Common myeloid progenitor, CD34-positive (primary cell): ENCODE results near the gene CRBN.

Source experiments
- CTCF ChIA-PET: fragments of 350-600 bp; sonication (Branson Sonifier 250); formaldehyde crosslinking; loops from one replicate; lab custom pipeline; 2021; ENCODE audit warnings: antibody characterized with exemption; lab: Charles Lee
- POLR2A ChIA-PET: fragments of 350-600 bp; sonication (Branson Sonifier 250); formaldehyde crosslinking; loops from one replicate; lab custom pipeline; 2021; ENCODE audit warnings: antibody characterized with exemption; lab: Charles Lee
- DNase-seq, 3 donors: peaks; one replicate each; pipeline versions ENCODE4 v3.0.0 to v3.0.0-alpha.2; 2013
- H3K27ac ChIP-seq, 2 experiments: 1 replicate in 1 of 2; 2 replicates in 1 of 2; pipeline ENCODE4 v1.7.0; 2013; ENCODE audit warnings: inconsistent platforms in 2 of 2, low read length in 2 of 2, mild to moderate bottlenecking in 2 of 2, low read depth in 1 of 2, moderate library complexity in 1 of 2; ENCODE audit not compliant: severe bottlenecking in 2 of 2, insufficient read depth in 1 of 2, poor library complexity in 1 of 2
- H3K27me3 ChIP-seq, 5 experiments: replicated peaks in 2 of 5; 1 replicate in 3 of 5; 2 replicates in 2 of 5; pipeline versions ENCODE4 v1.6.1 to v1.7.0; 2013; ENCODE audit warnings: low read length in 4 of 5, mild to moderate bottlenecking in 2 of 5, moderate library complexity in 2 of 5, inconsistent platforms in 1 of 5; ENCODE audit not compliant: insufficient read depth in 5 of 5, control insufficient read depth in 4 of 5
- H3K36me3 ChIP-seq, 4 experiments: 1 replicate in 2 of 4; 2 replicates in 2 of 4; pipeline versions ENCODE4 v1.6.1 to v1.7.0; 2013; ENCODE audit warnings: low read length in 3 of 4, control low read depth in 1 of 4, mild to moderate bottlenecking in 1 of 4; ENCODE audit not compliant: control insufficient read depth in 4 of 4, insufficient read depth in 4 of 4
- H3K4me1 ChIP-seq, 4 experiments: 1 replicate in 3 of 4; 2 replicates in 1 of 4; pipeline versions ENCODE4 v1.6.1 to v1.7.1; 2013; ENCODE audit warnings: low read length in 3 of 4, mild to moderate bottlenecking in 3 of 4, control low read depth in 1 of 4, inconsistent platforms in 1 of 4, moderate library complexity in 1 of 4; ENCODE audit not compliant: control insufficient read depth in 4 of 4, insufficient read depth in 4 of 4; ENCODE audit errors: control extremely low read depth in 1 of 4
- H3K4me3 ChIP-seq, 7 experiments: 1 replicate in 4 of 7; 2 replicates in 3 of 7; pipeline versions ENCODE4 v1.5.1 to v1.7.0; 2013; ENCODE audit warnings: mild to moderate bottlenecking in 7 of 7, low read length in 6 of 7, moderate library complexity in 6 of 7, inconsistent platforms in 2 of 7, low read depth in 2 of 7, control low read depth in 1 of 7; ENCODE audit not compliant: insufficient read depth in 4 of 7, control insufficient read depth in 1 of 7; ENCODE audit errors: extremely low read depth in 1 of 7
- H3K9me3 ChIP-seq, 5 experiments: 1 replicate in 4 of 5; 2 replicates in 1 of 5; pipeline versions ENCODE4 v1.6.1 to v1.7.1; 2013; ENCODE audit warnings: low read length in 4 of 5, mild to moderate bottlenecking in 2 of 5, inconsistent platforms in 1 of 5, low read depth in 1 of 5, moderate library complexity in 1 of 5; ENCODE audit not compliant: control insufficient read depth in 4 of 5, insufficient read depth in 2 of 5; ENCODE audit errors: control extremely low read depth in 1 of 5
- WGBS: methylation state at CpG from one replicate; pipeline ENCODE4 v1.1.5; 2013; ENCODE audit not compliant: insufficient coverage; 5-methylcytosine and 5-hydroxymethylcytosine counted together

Gene CRBN

GRCh38 chr3:3178498-3179328 lies 778 bp downstream of the CRBN start:
- 25% methylated on average over 14 of the region's 16 CpGs for WGBS
- DNase-seq = no peak
- Histone ChIP-seq H3K27ac (peak overlapping the region; percentile 86 to 92), H3K4me3 (peak overlapping the region; percentile 78 to 100 (median 88)), H3K4me1 (peaks cover 35 to 55% (median 43%) of the 10 kb centered on the region in 4 experiments), H3K36me3 (peaks cover 0 to 15% (median 4%) of the 10 kb centered on the region in 4 experiments), H3K9me3 (no peaks in the 10 kb centered on the region), H3K27me3 (no peaks in the 10 kb centered on the region)
- ChIA-PET CTCF (interaction anchor here (0.8 to 1.8 kb wide), 6 partner anchors 8 to 574 kb away, joined by 3 to 5 read pairs (median 3); no protein-coding TSS in a partner anchor), POLR2A (interaction anchor here (1.0 kb wide), 1 partner anchor 12 kb away, joined by 3 read pairs; no protein-coding TSS in a partner anchor)

- H3K27me3 ChIP-seq = no peaks in the 10 kb centered on the region
- peak overlapping the region; percentile 4 to 92 for H3K27ac ChIP-seq
- H3K9me3 ChIP-seq = no peaks in the 10 kb centered on the region
- WGBS = 57% methylated on average over 7 of the region's 10 CpGs
- H3K36me3 ChIP-seq = peaks cover 0 to 15% (median 4%) of the 10 kb centered on the region in 4 experiments
- POLR2A ChIA-PET = no interaction called here
- peak overlapping the region in 6 of 7 experiments; percentile 78 to 100 (median 92) for H3K4me3 ChIP-seq
- peaks cover 35 to 61% (median 50%) of the 10 kb centered on the region in 4 experiments for H3K4me1 ChIP-seq
- DNase-seq = peak; percentile 39 to 76 (median 66)
- CTCF ChIA-PET = interaction anchor here (0.6 to 1.4 kb wide), 7 partner anchors 9 to 1262 kb away, joined by 3 to 4 read pairs (median 3); no protein-coding TSS in a partner anchor
Observed at GRCh38 chr3:3177861-3178497, 1.5 kb downstream of the CRBN start.

- Histone ChIP-seq H3K27me3 (no peaks in the 10 kb centered on the region), H3K4me1 (peaks cover 38 to 68% (median 54%) of the 10 kb centered on the region in 4 experiments), H3K36me3 (peaks cover 6 to 49% (median 28%) of the 10 kb centered on the region in 4 experiments), H3K4me3 (peak overlapping the region in 6 of 7 experiments; percentile 15 to 70 (median 44)), H3K27ac (peak overlapping the region; percentile 77 to 88), H3K9me3 (no peaks in the 10 kb centered on the region)
- ChIA-PET POLR2A (interaction anchor here (1.2 to 1.5 kb wide), 2 partner anchors 19 to 33 kb away, joined by 3 to 5 read pairs; no protein-coding TSS in a partner anchor), CTCF (interaction anchor here (0.9 to 6.0 kb wide), 13 partner anchors 8 to 251 kb away, joined by 3 to 33 read pairs (median 3); no protein-coding TSS in a partner anchor)
- peak; percentile 33 to 69 (median 57) for DNase-seq
- no CpG with 5 or more reads among the region's 1 CpG for WGBS
Observed at GRCh38 chr3:3172627-3173026, 6.9 kb downstream of the CRBN start.

- peaks cover 16 to 65% (median 43%) of the 10 kb centered on the region in 4 experiments for H3K36me3 ChIP-seq
- no peaks in the 10 kb centered on the region for H3K27me3 ChIP-seq
- H3K4me1 ChIP-seq = peaks cover 27 to 52% (median 44%) of the 10 kb centered on the region in 4 experiments
- ChIA-PET CTCF (interaction anchor here (1.0 to 6.0 kb wide), 8 partner anchors 8 to 407 kb away, joined by 3 to 33 read pairs (median 4); no protein-coding TSS in a partner anchor), POLR2A (no interaction called here)
- H3K9me3 ChIP-seq = peaks cover 0 to 1% (median 0%) of the 10 kb centered on the region in 5 experiments
- no peak overlapping the region for H3K4me3 ChIP-seq
- peak; percentile 65 to 76 (median 72) for DNase-seq
- WGBS = 70% methylated on average over 4 of the region's 5 CpGs
- H3K27ac ChIP-seq = peak overlapping the region in 1 of 2 experiments; percentile 88
Observed at GRCh38 chr3:3170998-3171397, 8.5 kb downstream of the CRBN start.

- no peak for DNase-seq
- peaks cover 0 to 4% (median 1%) of the 10 kb centered on the region in 4 experiments for H3K4me1 ChIP-seq
- no peaks in the 10 kb centered on the region for H3K27me3 ChIP-seq
- ChIA-PET CTCF (no interaction called here), POLR2A (no interaction called here)
- peaks cover 2 to 21% (median 6%) of the 10 kb centered on the region in 5 experiments for H3K9me3 ChIP-seq
- H3K36me3 ChIP-seq = peaks cover 43 to 96% (median 69%) of the 10 kb centered on the region in 4 experiments
- 100% methylated on average over 2 of the region's 3 CpGs for WGBS
- no peak overlapping the region for H3K27ac ChIP-seq
- no peak overlapping the region for H3K4me3 ChIP-seq
Observed at GRCh38 chr3:3165650-3166049, 13.8 kb downstream of the CRBN start.

- Histone ChIP-seq H3K27ac (no peak overlapping the region), H3K9me3 (peaks cover 2 to 21% (median 6%) of the 10 kb centered on the region in 5 experiments), H3K36me3 (peaks cover 45 to 96% (median 71%) of the 10 kb centered on the region in 4 experiments), H3K27me3 (no peaks in the 10 kb centered on the region), H3K4me1 (no peaks in the 10 kb centered on the region), H3K4me3 (no peak overlapping the region)
- ChIA-PET CTCF (no interaction called here), POLR2A (no interaction called here)
- no peak for DNase-seq
- 92% methylated on average over 2 of the region's 3 CpGs for WGBS
Observed at GRCh38 chr3:3165241-3165640, 14.2 kb downstream of the CRBN start.
